Small intestine (tissue), 7 donors: Measurements from ENCODE around the gene C5orf24. TPM values are rescaled to one million over a fixed set of nuclear protein-coding genes. Genes with fewer than 3 reads are reported as not detected.
A peak's percentile ranks its signal among the peaks of the same experiment; 100 is the strongest.
"Not testable (repeated sequence)": the region's sequence is repeated elsewhere in the genome, so short reads cannot be mapped to it uniquely, and the experiment has no call there.

ENCODE experiments used
- DNase-seq, 2 donors: peaks; one replicate each; pipeline versions ENCODE4 v3.0.0 to v3.0.0-alpha.2; 2013
- FAIRE-seq: peaks from 2 replicates; lab custom pipeline; 2012; peaks lifted over from hg19 to GRCh38; lab: Jason Lieb, UNC
- H3K27ac ChIP-seq, 3 donors: one replicate each; pipeline ENCODE4 v1.5.1; 2013; ENCODE audit warnings: low read length in 2 of 3, mild to moderate bottlenecking in 2 of 3, control low read depth in 1 of 3, inconsistent platforms in 1 of 3, low read depth in 1 of 3, moderate library complexity in 1 of 3
- H3K27me3 ChIP-seq, 3 donors: one replicate each; pipeline ENCODE4 v1.6.1; 2013; ENCODE audit warnings: low read length in 3 of 3, inconsistent platforms in 1 of 3; ENCODE audit not compliant: control insufficient read depth in 3 of 3, insufficient read depth in 3 of 3
- H3K36me3 ChIP-seq, 3 donors: one replicate each; pipeline ENCODE4 v1.6.1; 2013; ENCODE audit warnings: low read length in 3 of 3, inconsistent platforms in 1 of 3, low read depth in 1 of 3, mild to moderate bottlenecking in 1 of 3, moderate library complexity in 1 of 3; ENCODE audit not compliant: control insufficient read depth in 3 of 3, insufficient read depth in 2 of 3
- H3K4me1 ChIP-seq, 3 donors: one replicate each; pipeline ENCODE4 v1.6.1; 2013; ENCODE audit warnings: low read length in 2 of 3, inconsistent platforms in 1 of 3, low read depth in 1 of 3, mild to moderate bottlenecking in 1 of 3, moderate library complexity in 1 of 3; ENCODE audit not compliant: control insufficient read depth in 3 of 3, insufficient read depth in 2 of 3
- H3K4me3 ChIP-seq, 3 donors: one replicate each; pipeline ENCODE4 v1.5.1; 2013; ENCODE audit warnings: low read length in 3 of 3, control low read depth in 1 of 3, inconsistent platforms in 1 of 3, low read depth in 1 of 3, mild to moderate bottlenecking in 1 of 3, moderate library complexity in 1 of 3
- H3K9me3 ChIP-seq, 2 donors: one replicate each; pipeline ENCODE4 v1.6.1; 2013; ENCODE audit warnings: low read depth in 1 of 2, low read length in 1 of 2; ENCODE audit not compliant: control insufficient read depth in 2 of 2, insufficient read depth in 1 of 2
- WGBS, 3 donors: extraction: QIAGEN DNeasy Blood & Tissue Kit; methylation state at CpG; one replicate each; pipeline ENCODE4 v1.1.7; 2013; 5-methylcytosine and 5-hydroxymethylcytosine counted together
- polyA plus RNA-seq, 4 donors: library from polyadenylated mRNA; stranded (reverse) in 3 of 4; unstranded in 1 of 4; fragments of 200-250 nt in 3 of 4; fragments of 120-200 nt in 1 of 4; gene quantifications; one replicate each; pipeline versions ENCODE4 v1.2.1 to v1.2.3, GENCODE V29; 2013
- donor health status: healthy with polysubstance abuse.
- donor health status: control.
- donor health status: control.
- donor health status: Bipolar disorder and iron deficiency.
- donor health status: healthy.

The C5orf24 gene
- polyA plus RNA-seq, 4 donors = 13.2 to 49.4 (median 19.9) TPM

DNA sequence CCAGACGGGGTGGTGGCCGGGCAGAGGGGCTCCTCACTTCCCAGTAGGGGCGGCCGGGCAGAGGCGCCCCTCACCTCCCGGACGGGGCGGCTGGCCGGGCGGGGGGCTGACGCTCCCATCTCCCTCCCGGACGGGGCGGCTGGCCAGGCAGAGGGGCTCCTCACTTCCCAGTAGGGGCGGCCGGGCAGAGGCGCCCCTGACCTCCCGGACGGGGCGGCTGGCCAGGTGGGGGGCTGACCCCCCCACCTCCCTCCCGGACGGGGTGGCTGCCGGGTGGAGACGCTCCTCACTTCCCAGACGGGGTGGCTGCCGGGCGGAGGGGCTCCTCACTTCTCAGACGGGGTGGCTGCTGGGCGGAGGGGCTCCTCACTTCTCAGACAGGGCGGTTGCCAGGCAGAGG is 35.9 kb downstream of the C5orf24 start:
- H3K27me3 ChIP-seq, H3K27ac ChIP-seq, H3K4me3 ChIP-seq, DNase-seq, H3K4me1 ChIP-seq, H3K9me3 ChIP-seq, FAIRE-seq: not testable (repeated sequence)
- peaks cover 0 to 14% (median 0%) of the 10 kb centered on the region in 3 donors for H3K36me3 ChIP-seq
- WGBS, 3 donors = 93 to 99% (median 96%) methylated on average over 10 to 28 of the region's 30 CpGs

DNA sequence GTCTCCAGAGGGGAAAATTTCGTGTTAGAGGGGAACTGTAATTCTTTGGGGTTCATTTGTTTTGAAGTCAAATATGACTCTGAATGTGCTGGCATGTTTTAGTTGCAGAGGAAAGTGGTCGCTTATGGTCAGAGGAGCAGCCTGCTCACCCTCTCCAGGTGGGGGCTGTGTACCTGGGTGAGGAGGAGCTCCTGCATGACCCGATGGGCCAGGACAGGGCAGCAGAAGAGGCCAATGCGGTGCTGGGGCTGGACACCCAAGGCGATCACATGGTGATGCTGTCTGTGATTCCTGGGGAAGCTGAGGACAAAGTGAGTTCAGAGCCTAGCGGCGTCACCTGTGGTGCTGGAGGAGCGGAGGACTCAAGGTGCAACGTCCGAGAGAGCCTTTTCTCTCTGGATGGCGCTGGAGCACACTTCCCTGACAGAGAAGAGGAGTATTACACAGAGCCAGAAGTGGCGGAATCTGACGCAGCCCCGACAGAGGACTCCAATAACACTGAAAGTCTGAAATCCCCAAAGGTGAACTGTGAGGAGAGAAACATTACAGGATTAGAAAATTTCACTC is 41.9 kb downstream of the C5orf24 start:
- WGBS, 3 donors = 86 to 95% (median 90%) methylated on average over 14 of the region's 14 CpGs

DNA sequence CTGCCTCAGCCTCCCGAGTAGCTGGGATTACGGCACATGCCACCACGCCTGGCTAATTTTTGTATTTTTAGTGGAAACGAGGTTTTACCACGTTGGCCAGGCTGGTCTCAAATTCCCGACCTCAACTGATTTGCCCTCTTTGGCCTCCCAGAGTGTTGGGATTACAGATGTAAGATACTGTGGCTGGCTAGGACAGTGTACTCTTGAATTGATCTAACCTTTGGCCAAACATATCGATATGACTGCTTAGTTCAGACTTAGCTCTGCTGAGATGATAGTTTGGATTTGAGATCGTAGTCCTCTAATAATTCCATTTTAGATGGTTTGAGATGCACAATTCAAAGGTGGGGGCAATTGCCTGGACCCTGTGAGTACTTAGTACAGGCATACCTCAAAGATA is 43.6 kb downstream of the C5orf24 start:
- Histone ChIP-seq H3K27ac (no peak overlapping the region), H3K36me3 (peaks cover 4 to 35% (median 8%) of the 10 kb centered on the region in 3 donors), H3K27me3 (no peaks in the 10 kb centered on the region), H3K9me3 (peaks cover 0 to 4% of the 10 kb centered on the region in 2 donors), H3K4me3 (no peak overlapping the region), H3K4me1 (no peaks in the 10 kb centered on the region)
- FAIRE-seq (no peak), DNase-seq (no peak)
- 90 to 96% (median 92%) methylated on average over 8 of the region's 8 CpGs for WGBS, 3 donors

More for the DNA sequence above, 41.9 kb downstream of the C5orf24 start:
- FAIRE-seq (no peak), DNase-seq (no peak)
- Histone ChIP-seq H3K27ac (no peak overlapping the region), H3K4me3 (no peak overlapping the region), H3K9me3 (peaks cover 0 to 4% of the 10 kb centered on the region in 2 donors), H3K36me3 (peaks cover 2 to 27% (median 2%) of the 10 kb centered on the region in 3 donors), H3K4me1 (no peaks in the 10 kb centered on the region), H3K27me3 (no peaks in the 10 kb centered on the region)

DNA sequence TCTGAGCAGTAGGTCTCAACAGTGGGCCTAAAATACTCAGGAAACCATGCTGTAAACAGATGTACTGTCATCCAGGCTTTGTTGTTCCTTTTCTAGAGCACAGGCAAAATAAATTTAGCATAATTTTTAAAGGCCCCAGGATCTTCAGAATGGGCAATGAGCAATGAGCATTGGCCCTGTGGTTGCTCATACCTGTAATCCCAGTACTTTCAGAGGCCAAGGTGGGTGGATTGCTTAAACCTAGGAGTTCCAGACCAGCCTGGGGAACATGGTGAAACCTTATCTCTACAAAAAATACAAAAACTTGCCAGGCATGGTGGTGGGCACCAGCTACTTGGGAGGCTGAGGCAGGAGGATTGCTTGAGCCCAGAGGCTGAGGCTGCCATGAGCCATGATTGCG is 45.7 kb downstream of the C5orf24 start:
- peaks cover 0 to 4% of the 10 kb centered on the region in 2 donors for H3K9me3 ChIP-seq
- no peak overlapping the region for H3K27ac ChIP-seq
- no peak overlapping the region for H3K4me3 ChIP-seq
- DNase-seq = no peak
- H3K36me3 ChIP-seq = peaks cover 4 to 32% (median 8%) of the 10 kb centered on the region in 3 donors
- WGBS, 3 donors = 97 to 100% (median 100%) methylated on average over 1 of the region's 1 CpG
- H3K27me3 ChIP-seq = no peaks in the 10 kb centered on the region
- H3K4me1 ChIP-seq = no peaks in the 10 kb centered on the region
- FAIRE-seq = no peak

DNA sequence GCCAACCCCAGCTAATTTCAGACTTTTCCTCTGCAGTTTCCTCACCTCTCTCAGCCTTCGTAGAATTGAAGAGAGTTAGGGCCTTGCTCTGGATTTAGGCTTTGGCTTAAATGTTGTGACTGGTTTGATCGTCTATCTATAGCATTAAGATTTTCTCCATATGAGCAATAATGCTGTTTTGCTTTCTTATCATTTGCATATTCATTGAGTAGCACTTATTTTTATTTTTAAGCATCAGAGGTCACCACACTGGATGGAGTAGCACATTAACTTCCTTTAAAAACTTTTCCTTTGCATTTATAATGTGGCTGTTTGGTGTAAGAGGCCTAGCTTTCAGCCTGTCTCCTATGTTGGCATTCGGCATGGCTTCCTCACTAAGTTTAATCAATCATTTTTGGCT is 46.5 kb downstream of the C5orf24 start:
- Histone ChIP-seq H3K27ac (no peak overlapping the region), H3K9me3 (peaks cover 0 to 4% of the 10 kb centered on the region in 2 donors), H3K27me3 (no peaks in the 10 kb centered on the region), H3K4me1 (no peaks in the 10 kb centered on the region), H3K4me3 (no peak overlapping the region), H3K36me3 (peaks cover 4 to 33% (median 8%) of the 10 kb centered on the region in 3 donors)
- 87 to 94% (median 93%) methylated on average over 3 of the region's 3 CpGs for WGBS, 3 donors
- DNase-seq = no peak
- no peak for FAIRE-seq

DNA sequence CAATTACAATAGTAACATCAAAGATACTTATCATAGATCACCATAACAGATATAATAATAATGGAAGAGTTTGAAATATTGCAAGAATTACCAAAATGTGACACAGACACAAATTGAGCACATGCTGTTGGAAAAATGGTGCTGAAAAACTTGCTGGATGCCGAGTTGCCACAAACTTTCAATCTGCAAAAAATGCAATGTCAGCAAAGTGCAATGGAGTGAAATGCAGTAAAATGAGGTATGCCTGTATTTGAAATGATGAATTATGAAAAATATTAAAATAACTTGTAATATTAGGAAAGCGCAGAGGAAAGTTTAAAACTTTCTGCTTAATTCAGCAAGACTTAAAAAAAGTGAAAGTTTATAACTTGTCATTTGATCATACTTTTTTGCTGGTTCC is 47.2 kb downstream of the C5orf24 start:
- Histone ChIP-seq H3K4me1 (no peaks in the 10 kb centered on the region), H3K27me3 (no peaks in the 10 kb centered on the region), H3K4me3 (no peak overlapping the region), H3K9me3 (peaks cover 0 to 4% of the 10 kb centered on the region in 2 donors), H3K36me3 (peaks cover 4 to 35% (median 8%) of the 10 kb centered on the region in 3 donors), H3K27ac (no peak overlapping the region)
- FAIRE-seq (no peak), DNase-seq (no peak)
- 93 to 100% (median 100%) methylated on average over 2 of the region's 2 CpGs for WGBS, 3 donors

DNA sequence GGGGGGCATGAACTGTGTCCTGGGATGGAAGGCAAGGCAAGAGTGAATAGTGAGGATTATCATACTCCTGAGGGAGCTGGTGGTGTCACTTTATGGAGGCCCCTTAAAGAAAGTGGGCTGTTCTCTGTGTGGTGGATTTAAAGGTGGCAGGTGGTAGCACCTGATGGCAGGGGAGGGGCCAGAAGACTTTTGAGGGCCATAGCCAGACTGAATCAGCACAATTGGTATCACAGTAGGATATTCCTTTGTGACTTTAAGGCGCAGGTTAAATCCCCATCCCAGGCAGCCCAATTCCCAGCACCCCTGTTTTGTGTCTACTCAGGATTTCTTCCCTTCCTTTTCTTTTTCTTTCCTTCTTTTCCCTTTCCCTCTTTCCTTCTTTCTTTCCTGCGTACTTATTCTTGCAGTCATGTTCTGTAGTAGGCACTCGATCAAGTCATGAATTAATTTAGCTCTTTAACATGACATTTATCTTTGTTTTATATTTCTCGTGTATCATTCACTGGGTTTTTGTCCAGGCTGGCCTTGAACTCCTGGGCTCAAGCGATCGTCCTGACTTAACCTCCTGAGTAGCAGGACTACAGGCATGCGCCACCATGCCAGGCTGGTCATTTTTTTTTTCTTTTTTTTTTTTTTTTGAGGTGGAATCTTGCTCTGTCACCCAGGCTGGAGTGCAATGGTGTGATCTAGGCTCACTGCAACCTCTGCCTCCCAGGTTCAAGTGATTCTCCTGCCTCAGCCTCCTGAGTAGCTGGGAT is 48.2 kb downstream of the C5orf24 start:
- Histone ChIP-seq H3K27me3 (no peaks in the 10 kb centered on the region), H3K36me3 (peaks cover 4 to 30% (median 8%) of the 10 kb centered on the region in 3 donors), H3K4me3 (no peak overlapping the region), H3K27ac (no peak overlapping the region), H3K9me3 (peaks cover 0 to 4% of the 10 kb centered on the region in 2 donors), H3K4me1 (no peaks in the 10 kb centered on the region)
- FAIRE-seq (no peak), DNase-seq (no peak)
- 95 to 97% (median 96%) methylated on average over 7 of the region's 7 CpGs for WGBS, 3 donors

DNA sequence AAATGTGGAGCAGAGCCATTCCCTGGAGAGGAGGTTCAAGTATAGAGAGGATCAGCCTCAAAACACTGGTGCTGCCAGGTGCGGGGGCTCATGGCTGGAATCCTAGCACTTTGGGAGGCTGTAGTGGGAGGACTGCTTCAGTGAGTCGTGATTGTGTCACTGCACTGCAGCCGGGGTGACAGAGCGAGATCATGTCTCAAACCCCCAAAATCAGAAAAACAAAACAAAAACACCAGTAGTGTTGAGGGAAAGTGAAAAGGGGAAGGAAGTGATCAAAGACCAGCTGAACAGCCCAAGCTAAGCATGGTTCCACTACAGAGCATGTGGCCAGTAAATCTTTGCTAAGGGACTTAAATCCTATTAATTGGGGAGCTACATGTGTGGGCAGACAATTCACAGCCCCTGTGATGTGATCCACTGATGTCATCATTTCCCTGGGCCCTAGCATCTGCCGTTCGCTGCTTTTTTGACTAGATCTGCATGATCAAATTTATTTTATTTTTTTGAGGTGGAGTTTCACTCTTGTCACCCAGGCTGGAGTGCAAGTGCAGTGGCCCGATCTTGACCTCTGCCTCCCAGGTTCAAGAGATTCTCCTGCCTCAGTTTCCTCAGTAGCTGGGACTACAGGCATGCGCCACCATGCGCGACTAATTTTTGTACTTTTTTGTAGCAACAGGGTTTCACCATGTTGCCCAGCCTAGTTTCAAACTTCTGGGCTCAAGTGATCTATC is 56.5 kb downstream of the C5orf24 start:
- Histone ChIP-seq H3K36me3 (peaks cover 0 to 16% (median 2%) of the 10 kb centered on the region in 3 donors), H3K27me3 (no peaks in the 10 kb centered on the region), H3K4me1 (peaks cover 0 to 4% (median 0%) of the 10 kb centered on the region in 3 donors), H3K9me3 (no peaks in the 10 kb centered on the region), H3K27ac (peak overlapping the region in 1 of 3 donors; percentile 17), H3K4me3 (no peak overlapping the region)
- FAIRE-seq = no peak
- 76 to 87% (median 84%) methylated on average over 10 of the region's 10 CpGs for WGBS, 3 donors
- no peak for DNase-seq
